Anterior cingulate cortex (tissue), 58 donors: ENCODE data around the gene BST1.
"Not testable (repeated sequence)": the region's sequence is repeated elsewhere in the genome, so short reads cannot be mapped to it uniquely, and the experiment has no call there.

Experiments used
- DNase-seq, 58 donors: peaks; one replicate each; lab custom pipeline; 2025; lab: John Stamatoyannopoulos, UW

The BST1 gene

DNA sequence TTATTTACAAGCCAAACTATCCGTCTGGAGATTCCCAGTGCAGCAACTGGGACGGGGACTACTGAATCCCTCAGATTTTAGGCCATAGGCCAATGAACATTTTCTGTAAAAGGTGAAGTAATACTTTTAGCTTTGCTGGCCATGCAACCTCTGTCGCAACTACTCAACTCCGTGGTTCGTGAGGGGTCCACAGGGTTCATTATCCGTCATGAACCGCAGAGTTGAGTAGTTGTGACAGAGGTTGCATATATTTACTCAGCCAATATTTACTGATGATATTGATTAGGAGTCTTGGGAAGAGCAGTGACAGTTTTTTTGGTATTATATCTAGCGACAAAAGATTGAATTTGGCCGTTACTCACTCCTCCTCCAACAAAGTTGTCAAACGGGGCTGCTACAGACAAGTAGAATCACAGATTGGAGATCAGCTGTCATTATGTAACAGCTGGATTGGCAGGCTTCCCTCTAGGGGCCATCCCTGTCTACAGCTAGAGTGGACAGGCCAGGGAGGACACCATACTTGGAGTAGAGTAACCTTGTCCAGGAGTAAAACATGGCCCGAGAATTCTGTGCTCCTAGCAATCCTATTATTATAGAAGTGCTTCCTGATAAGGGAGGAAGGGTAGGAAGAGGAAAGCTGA lies 38.0 kb downstream of the BST1 start:
- no peak for DNase-seq

DNA sequence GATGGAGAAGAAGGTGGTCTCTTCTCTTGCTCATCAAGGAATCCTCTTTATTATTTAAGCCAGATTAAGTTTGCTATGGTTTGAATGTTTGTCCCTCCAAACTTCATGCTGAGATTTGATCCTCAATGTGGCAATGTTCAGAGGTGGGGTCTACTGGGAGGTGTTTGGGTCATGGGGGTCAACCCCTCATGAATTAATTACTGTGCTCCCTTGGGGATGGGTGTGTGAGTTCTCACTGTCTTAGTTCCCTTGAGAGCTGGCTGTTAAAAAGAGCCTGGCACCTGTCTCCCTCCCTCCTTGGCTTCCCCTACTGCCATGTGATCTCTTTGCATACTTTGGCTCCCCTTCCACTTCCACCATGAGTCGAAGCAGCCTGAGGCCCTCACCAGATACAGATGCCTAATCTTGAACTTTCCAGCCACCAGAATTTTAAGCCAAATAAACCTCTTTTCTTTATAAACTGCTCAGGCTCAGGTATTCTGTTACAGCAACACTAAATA lies 39.3 kb downstream of the BST1 start:
- no peak for DNase-seq

DNA sequence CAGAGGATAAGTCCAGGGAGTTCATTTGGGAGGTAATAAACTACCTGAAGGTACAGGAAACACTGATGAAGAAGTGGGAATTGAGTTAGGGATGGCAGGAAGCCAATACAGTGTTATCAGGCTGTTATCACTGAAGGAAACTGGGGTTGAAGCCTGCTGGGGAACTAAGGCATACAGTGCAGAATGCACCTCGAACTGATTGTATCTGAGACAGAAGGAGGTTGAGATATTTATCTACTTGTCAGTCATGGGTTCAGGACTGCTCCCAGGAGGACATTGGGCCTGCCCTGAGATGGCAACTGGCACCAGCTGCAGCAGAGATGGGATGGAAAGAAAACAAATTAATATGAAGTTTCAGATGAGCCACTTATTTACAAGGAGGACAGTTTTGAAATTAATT lies 39.8 kb downstream of the BST1 start:
- DNase-seq = no peak

DNA sequence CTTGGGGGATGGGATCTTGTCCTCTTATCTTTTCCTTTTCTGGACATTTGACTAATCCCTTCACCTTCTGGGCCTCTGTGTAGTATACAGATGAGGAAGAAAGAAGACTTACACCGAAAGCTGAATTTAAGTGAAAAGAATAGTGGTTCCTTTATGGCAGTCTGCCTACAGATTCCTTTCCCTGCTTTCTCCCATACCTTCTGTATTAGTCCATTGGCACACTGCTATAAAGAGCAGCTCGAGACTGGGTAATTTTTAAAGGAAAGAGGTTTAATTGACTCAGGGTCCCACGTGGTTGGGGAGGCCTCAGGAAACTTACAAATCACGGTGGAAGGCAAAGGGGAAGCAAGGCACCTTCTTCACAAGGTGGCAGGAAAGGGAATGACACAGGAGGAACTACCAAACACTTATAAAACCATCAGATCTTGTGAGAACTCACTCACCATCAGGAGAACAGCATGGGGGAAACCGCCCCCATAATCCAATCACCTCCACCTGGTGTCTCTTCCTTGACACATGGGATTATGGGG lies 41.2 kb downstream of the BST1 start:
- no peak for DNase-seq

DNA sequence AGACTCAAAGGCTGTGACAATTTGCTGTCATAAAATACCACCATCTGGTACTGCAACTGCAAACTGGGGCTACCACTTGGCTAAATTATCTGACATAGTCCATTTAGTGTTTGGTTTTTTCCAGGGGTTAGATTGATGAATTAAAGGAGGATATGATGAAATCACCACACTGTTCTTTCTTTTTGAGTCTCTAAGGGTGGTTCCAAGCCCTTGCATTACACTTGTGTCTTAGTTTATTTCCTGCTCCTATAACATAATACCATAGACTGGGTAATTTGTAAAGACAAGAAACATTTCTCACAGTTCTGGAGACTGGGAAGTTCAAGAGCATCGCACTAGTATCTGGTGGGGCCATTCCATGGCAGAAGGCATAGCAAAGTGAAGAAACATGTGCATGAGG lies 43.2 kb downstream of the BST1 start:
- no peak for DNase-seq

DNA sequence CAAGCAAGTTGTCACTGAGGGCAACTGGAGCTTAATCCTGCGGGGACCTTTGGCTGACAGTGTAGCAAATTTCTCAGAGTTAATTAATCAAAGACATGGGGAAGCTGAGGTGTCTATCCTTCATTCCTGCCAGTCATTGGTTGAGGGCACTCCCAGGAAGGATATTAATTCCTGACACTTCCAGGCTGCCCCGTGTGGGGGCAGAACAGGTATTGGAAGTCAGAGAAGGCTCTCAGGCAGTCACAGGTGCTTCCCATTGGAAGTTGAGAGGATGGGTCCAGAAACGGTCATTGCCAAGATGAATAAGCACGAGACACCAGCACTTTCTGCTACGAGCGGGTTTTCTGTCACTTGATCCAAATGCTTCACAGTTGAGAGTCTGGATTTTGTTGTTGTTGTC lies 46.1 kb downstream of the BST1 start:
- DNase-seq = no peak

DNA sequence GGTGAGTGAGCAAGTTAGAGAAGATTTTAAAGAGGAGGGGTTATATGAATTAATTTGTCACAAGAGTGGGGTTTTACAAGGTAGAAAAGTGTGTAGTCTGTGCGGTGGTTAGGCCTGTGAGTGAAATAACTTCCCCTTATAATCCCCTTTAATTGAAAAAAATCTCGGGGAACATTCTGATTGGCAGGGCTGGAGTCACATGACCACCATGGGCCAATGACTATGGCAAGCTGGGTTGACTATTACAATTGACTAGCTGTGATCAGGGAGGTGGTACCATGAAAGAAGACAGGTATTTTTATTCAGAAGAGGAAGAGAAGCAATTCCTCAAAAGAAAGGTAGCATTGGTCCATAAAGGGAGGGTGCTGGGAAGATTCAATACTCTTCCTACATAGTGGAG lies 48.3 kb downstream of the BST1 start:
- no peak for DNase-seq

DNA sequence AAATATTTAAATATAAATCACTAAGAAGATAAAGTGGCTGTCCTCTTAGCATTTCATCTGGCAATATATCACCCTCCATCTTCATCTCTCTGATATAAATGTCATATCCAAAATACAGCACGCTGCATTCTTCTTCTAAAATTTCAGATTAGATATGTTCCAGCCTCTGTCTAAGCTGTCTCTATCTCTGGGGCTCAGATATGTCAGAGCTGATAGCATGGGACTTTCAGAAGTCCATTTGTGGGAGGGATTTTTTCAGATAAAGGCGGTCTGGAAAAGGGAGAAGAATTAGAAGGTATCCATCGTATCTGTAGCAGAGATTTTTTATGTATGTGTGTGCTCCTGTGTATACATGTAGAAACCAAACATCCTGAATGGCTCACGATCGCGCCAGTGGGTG lies 50.2 kb downstream of the BST1 start:
- DNase-seq = no peak

DNA sequence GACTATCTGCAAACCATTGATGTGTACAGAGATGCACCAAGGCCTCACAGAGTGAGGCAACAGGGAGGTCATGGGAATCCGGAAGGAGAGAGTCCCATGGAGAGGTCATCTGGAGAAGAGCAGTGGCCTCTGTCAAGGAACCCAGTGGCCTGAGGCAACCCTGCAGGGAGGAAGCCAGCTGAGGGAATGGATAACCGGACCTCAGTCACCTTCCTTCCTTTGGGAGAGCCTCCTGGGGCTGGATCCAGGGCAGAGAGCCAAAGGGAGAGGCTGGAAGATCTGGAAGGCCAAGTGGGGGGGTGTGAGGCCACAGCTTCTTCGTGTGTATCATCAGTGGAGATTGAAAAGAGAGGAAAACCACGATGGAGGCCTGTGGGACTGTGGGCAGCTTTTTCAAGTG lies 50.9 kb downstream of the BST1 start:
- DNase-seq = no peak

DNA sequence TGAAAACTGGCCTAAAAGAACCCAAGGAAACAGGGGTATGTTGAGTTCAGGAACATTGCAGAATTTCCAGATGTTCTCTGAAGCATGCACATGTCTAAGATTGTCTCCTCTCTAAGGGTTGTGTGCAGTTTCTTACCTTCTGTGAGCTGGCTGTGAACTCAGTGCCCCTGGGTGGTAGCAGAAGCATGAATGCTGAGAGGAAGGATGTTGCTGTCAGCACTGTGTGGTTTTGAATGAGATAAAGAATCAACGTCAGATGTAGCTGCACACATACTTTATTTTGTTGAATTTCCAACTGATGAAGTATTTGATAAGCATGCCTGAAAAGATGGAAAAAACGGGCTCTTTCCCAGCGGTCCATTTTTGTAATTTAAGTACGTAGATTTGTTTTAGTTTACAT lies 51.5 kb downstream of the BST1 start:
- no peak for DNase-seq

DNA sequence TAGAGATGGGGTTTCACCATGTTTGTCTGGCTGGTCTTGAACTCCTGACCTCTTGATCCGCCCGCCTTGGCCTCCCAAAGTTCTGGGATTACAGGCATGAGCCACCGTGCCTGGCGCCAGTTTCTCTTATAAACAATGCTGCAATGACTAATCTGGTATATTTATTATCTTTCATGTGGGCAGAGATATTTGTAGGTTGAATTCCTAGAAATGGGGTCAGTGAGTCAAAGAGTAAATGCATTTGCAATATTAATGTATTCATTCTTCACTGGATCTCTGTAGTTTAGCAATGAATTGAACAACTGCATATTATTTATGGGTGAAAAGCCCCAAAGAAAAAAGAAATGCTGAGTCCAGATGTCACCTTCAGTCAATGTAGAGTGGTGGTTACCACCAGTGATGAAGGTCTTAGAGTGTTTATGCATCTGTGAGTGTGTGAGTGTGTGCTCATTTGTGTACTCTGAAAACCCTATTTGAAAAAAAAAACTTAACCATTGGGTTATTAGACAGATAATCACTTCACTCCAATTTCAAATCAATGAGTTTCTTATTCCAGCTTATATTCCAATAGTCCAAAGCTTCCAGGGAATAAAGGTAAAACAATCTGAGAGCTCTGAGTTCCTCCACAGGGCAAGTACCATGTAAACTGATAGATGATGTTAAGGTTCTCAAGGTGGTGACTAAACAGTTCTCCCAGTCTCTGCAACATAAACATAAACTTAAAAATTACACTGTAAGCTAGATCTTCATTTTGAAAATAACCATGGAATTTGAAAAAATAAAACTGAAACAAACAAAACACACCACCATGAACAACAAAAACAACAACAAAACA lies 52.7 kb downstream of the BST1 start:
- DNase-seq = no peak

DNA sequence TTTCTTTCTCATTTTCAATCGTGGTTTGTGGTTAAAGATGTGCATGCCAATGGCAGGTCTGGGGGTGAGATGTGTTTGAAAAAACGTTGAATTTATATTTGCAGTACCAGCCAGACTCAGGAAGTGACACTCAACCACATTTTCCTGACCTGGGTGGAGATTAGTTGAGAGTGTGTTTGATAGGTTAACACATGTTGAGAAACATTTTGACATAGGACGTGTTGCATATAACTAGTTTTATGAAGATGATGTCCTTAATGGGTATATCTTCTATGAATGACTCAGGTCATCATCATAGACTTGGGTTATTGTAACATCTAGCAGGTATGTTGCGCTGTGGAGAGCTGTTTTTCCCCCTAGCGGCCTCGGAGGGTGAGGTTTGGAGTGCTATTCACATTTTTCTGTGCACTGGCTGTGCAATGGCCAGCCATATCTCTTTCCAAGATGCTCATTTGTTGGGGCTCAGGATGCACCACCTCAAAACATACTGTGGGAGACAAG lies 53.5 kb downstream of the BST1 start:
- no peak for DNase-seq

DNA sequence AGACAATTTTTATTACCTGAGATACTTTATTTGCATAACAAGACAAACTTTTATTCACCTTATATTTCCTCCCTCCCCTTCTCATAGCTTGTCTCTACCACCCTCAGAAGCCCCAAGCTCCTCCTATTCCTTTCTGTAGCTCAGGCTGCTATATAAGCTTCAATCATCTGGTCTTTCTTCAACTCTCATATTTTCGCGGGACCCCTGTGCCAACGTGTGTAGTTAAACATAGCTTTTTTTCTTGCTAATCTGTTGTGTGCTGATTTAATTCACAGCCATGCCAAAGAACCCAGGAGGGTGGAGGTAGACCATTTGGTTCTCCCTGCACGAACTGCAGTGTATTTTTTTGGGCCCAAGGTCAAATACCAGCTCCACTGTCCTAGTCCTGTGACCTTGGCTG lies 54.2 kb downstream of the BST1 start:
- DNase-seq = no peak

DNA sequence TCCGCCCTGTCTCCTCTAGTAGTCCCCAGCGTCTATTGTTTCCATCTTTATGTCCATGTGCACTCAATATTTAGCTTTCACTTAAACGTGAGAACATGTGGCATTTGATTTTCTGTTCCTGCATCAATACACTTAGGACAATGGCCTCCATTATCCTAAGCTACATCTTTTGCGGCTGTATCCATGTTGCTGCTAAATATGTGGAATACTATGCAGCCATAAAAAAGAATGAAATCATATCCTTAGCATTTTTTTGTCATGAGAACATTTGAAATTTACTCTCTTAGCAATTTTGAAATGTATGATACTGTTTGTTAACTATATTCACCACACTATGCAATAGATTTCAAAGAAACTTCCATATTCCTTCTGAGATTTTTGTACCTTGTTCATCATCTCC lies 55.4 kb downstream of the BST1 start:
- no peak for DNase-seq

DNA sequence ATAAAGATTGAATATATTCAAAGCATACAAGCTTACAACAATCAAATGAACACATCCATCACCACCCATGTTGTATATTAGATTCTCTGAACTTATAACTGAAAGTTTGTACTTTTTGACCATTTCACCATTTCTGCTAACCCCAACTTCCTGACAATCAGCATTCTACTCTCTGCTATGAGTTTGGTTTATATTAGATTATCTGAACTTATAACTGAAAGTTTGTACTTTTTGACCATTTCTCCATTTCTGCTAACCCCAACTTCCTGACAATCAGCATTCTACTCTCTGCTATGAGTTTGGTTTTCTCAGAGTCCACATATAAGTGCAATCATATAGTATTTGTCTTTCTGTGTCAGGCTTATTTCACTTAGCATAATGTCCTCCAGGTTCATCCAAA lies 59.6 kb downstream of the BST1 start:
- not testable (repeated sequence) for DNase-seq

DNA sequence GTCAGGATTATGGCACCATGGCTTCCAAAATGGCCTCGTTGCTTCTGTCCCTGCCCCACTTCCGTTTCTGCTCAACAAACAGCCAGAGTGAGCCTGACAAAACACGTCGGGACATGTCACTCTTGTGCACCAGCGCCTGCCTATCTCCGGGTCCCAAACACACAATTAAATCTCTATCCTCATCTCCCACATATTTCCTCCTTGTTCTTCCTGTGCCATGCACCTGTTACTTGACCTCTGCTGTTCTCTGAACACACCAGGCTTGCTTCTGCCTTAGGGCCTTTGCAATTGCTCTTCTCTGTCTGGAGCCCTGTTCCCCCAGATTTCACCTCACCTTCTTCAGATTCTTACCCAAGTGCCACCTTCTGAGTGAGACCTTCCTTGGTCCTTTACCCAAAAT lies 62.5 kb downstream of the BST1 start:
- no peak for DNase-seq

DNA sequence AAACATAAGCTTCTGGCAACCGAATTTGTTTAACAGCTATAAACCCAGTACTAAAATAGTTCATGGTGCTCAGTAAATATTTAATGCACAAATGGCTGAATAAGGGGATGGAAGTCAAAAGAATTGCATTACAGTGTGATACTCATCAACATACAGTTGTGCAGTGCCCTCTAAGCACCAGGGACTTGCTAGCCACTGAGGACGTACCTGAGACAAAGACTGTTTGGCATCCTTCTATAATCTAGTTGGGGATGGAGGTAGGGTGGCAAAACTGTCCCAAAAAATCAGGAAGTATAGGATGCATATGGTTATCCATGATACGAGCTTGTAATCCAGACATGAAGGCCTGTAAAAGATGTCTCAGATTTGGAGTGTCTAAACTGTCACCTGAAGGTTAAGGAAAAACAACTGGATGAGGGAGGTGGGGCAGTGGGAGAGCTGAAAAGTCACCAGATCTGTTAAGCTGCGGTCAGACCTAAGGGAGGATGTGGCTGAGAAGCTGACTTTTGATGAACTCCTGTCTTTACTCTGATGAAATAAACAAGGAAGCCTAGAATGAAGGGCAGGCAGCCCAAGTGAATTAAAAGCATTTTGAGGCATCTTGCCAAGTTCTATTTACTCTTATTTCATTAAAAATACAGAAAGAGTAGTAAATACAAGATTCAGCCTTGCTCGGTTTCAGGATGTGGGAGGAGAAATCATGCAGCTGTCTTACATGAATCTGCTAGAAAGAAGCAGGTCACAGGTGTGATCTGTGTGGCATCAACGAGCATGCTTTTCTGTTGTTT lies 63.2 kb downstream of the BST1 start:
- no peak for DNase-seq

DNA sequence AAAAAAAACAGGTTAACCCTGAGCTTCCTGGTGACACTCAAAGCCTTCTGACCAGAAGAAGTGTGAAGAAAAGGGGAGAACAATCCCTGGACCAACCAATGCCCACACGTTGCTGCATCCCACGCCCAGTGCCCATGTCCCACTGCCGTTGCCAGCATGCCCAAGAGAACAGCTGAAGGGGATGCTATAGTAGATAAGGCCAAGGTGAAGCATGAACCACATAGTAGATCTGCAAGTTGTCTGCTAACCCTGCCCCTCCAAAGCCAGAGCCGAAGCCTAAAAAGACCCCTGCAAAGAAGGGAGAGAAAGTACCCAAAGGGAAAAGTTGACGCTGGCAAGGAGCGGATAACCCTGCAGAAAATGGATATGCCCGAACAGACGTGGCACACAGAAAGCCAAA lies 64.0 kb downstream of the BST1 start:
- DNase-seq = no peak

DNA sequence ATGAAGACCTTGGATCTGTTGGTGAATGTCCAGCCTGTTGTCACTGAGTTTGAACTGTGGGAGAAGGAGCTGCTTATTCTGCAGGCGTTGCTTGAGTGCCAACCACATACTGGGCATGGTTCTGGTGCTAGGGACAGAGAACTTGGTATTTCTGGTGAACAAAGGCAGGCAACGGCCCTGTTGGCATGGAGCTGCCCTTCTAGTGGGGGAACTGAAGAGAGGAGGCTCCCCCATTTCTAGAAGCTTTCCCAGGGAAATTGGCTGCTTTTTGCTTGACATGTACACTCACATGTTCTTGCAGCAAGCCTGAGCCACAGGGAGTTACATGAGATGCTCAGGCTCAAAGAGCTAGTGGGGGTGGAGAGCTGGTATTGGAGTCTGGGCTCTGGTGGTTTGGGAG lies 66.3 kb downstream of the BST1 start:
- peak in 26 of 58 donors; percentile 2 to 61 (median 10) for DNase-seq

DNA sequence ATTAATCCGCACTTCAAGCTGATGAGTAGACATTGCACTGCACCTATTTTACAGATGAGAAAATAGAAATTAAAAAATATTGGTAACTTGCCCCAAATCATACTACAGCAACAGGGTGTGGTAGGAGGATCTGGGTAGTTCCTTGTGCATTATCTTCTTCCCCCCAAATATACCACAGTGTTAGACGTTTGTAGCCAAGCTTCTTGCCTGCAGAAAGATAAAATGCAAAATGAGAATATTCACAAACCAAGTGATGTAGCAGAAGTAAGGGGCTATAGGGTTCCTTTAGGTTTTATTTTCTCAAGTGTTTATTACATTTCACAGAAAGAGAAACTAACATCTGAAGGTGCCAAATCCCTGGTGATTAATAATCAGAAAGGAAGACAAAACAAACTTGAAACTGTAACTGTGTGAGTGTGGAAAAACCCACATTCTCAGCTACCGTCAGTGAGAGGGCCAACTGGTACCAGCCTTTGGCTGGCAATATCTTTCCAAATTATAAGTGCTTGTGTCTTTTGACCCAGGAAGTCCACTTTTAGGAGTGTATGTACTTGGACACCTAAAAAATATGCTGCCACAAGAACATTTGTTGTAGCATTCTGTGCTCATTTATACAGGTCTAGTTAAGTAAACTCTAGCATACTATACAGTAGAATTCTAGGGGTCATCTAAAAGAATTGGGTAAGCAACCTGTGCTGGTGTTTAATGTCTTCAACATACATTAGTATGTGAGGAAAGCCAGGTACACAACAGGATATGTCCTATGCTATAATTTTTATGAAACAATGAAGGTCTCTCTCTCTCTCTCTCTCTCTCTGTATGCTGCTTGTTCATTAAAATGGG lies 68.6 kb downstream of the BST1 start:
- DNase-seq = no peak
